VCaP (cell line): Measurements from ENCODE around the gene FYN.

Experiments
- H3K27ac ChIP-seq: fragments of 450-650 bp; 2 replicates; pipeline ENCODE4 v1.5.1; 2017
- TF ChIP-seq, protein P1 (sequence below): fragments of 450-650 bp; conservative IDR thresholded peaks from 2 replicates; pipeline ENCODE4 v1.5.1; 2017; ENCODE audit warnings: mild to moderate bottlenecking, moderate library complexity

The FYN gene

DNA sequence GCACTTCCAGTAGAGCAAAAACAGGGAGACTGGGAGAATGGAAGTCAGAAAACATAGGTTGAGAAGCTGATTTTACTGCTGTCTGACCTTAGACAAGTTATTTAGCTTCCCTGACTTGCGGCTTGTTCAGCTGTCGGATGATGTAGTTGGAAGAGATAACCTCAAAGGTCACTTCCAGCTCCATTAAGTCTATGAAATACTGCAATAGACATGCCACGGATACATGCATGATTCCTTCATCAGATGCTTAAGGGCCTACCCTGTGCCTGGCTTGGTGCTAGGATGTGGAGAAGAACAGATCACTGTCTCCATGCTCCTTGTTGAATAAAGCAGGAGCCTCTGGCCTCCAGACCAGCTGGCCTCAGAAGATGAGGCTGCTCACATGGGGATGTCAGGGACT lies 43.7 kb downstream of the FYN start:
- no peak overlapping the region for H3K27ac ChIP-seq
- TF ChIP-seq, protein P1, sequence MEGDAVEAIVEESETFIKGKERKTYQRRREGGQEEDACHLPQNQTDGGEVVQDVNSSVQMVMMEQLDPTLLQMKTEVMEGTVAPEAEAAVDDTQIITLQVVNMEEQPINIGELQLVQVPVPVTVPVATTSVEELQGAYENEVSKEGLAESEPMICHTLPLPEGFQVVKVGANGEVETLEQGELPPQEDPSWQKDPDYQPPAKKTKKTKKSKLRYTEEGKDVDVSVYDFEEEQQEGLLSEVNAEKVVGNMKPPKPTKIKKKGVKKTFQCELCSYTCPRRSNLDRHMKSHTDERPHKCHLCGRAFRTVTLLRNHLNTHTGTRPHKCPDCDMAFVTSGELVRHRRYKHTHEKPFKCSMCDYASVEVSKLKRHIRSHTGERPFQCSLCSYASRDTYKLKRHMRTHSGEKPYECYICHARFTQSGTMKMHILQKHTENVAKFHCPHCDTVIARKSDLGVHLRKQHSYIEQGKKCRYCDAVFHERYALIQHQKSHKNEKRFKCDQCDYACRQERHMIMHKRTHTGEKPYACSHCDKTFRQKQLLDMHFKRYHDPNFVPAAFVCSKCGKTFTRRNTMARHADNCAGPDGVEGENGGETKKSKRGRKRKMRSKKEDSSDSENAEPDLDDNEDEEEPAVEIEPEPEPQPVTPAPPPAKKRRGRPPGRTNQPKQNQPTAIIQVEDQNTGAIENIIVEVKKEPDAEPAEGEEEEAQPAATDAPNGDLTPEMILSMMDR, result no peak

DNA sequence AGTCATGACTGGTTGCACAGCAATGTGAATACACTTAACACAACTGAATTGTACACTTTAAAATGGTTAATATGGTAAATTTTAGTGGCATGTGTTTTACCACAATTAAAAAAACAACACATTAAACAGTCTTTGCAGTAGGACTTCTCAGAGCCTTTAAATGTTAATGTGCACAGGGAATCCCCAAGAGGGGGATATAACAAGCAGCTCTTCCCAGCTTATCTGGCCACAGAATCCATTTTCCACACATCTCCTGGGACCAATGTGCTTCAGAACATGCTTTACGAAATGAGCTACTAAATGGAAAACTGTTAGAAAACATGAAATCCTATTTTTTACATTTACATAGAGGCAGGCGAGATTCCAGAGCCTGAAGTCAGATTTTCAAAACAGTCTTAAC lies 44.4 kb downstream of the FYN start:
- H3K27ac ChIP-seq, result no peak overlapping the region
- TF ChIP-seq, protein P1, result no peak

DNA sequence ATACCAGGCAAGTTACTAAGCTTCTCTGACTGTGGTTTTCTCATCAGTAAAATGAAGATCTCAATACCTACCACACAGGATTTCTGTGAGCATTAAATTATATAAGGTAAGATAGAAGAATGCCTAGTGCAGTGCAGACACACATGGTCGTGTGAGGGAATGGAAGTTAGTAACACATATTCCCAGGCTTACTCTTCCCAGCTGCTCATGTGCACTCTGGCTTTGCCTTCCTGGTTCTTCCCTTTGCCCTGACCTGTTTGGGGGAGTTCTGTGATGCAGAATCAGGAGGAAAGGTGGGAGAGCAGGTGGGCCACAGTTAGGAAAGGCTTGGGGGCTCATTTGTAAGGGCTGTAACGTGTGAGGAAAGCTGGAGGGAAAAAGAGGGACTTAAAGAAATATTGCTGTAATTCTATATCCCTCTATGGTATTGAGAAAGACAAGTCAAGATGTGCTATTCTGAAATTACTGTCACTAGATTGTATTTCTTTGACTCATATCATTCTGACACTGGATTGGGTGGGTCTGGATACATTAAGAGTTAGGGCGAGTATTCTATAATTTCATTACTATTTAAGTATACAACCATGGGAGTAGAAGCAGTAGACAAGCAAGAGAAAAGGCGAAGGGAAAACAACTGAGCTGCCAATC lies 47.7 kb downstream of the FYN start:
- TF ChIP-seq, protein P1, result no peak
- no peak overlapping the region for H3K27ac ChIP-seq

DNA sequence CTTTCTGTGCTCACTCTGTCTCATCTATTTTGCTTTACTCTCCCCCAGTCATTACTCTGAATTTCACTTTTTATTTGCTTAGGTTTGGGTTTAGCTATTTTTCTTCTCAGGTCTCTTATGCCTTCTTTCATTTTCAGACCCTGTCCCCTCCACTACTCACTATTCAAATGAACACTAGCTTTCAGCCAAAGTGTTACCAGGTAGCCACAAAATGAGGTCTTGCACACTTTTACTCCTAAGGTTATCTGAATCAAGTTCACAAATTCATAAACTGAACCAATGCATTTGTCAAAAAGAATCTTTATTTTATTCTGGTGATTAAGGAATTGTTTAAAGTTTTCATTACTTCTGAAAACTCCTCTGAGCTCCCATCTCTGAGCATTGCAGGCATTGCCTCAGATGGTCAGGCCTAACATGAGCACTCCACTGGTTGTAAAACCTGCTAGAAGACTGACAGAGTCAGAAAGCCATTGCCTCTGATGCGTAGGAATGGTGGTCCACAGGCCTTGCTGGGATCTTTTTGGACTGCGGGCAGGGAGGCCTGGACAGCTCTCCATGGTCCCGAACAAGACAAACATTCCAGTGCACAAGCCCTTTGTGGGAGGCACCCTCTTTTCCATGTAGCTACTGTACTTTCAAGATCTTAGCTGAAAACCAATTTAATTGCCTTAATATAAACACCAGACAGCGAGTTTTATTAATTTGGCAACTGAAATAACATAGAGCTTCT lies 48.5 kb downstream of the FYN start:
- TF ChIP-seq, protein P1, result no peak
- H3K27ac ChIP-seq, result no peak overlapping the region

DNA sequence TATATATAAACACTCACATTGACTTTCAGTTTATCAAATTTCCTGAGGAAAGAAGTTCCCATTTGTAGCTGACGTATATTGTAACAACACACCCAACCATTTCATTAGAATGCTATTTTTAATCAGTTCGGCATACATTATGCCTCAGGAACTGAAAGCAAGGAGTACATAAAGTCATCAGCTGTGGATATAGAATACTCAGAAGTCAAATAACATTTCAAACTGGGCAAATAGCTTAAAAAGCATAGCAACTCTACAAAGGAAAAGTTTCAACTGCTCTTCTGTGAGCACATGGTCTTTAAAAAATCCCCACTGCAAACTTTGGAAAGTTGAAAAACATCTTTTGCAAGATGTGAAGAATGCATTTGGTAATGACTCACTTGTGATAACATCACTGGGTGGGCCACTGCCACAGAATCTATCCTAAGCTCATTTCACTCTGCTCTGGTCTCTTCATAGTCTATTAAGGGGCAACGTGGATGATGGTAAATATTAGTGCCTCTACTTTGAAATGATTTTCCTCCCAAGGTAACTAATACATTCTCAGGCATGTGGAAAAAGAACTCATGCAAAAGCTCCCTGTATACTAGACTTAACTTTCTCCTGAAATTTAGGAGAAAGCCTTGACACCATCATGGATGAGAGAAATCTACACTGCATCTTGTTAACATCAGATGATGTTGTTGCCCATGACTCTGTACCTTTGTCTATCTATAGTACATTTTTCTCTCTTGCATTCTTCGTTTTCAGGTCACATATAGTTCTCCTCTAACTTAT lies 49.2 kb downstream of the FYN start:
- H3K27ac ChIP-seq, result no peak overlapping the region

DNA sequence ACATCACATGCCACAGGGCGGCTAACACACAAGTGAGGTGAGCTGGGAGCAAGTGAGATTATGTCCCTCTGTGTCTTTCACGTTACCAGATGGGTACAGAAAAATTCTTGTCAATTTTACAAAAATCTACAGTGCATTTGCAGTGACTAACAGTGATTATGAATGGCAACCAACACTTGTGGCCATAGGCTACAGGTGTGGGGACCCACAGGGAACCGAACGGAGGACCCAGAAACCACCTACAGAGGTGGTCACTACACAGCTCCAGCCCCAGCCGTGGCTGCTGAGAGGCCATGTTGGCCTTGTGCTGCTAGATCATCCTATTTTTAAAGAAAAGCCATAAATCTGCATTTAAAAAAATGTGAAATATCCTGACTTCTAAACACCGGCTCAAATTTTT lies 50.2 kb downstream of the FYN start:
- no peak overlapping the region for H3K27ac ChIP-seq
- TF ChIP-seq, protein P1, result no peak

More for the DNA sequence above, 49.2 kb downstream of the FYN start:
- TF ChIP-seq, protein P1, result no peak

DNA sequence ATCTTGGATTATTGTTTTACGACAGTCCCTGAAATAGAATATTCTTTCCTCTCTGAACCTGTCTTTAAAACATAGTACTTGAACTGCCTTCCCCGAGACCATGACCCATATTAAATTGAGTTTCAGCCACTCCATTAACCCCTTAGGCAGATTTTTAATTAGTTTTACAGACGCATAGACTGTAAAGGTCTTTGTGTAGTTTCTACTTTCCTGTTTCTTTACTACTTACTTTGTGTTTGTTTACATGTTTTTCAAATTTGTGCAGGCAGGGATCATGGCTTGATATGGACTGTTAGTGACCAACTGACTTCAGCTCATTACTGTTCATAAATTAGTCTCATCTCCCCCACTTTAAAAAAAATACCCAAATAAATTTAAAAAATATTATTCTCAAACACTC lies 53.8 kb downstream of the FYN start:
- no peak overlapping the region for H3K27ac ChIP-seq
- TF ChIP-seq, protein P1, result no peak
